GM12801 (cell line): ENCODE measurements around the gene MAPK8.

Source experiments
- CTCF ChIP-seq: IDR thresholded peaks from one replicate; pipeline ENCODE4 v1.5.1; 2011; ENCODE audit warnings: control low read depth; ENCODE audit not compliant: insufficient read length; ENCODE audit errors: extremely low read depth

The MAPK8 gene

GRCh38 chr10:48452879-48453412 is 146.5 kb downstream of the MAPK8 start:
- no peak for TF ChIP-seq CTCF

DNA sequence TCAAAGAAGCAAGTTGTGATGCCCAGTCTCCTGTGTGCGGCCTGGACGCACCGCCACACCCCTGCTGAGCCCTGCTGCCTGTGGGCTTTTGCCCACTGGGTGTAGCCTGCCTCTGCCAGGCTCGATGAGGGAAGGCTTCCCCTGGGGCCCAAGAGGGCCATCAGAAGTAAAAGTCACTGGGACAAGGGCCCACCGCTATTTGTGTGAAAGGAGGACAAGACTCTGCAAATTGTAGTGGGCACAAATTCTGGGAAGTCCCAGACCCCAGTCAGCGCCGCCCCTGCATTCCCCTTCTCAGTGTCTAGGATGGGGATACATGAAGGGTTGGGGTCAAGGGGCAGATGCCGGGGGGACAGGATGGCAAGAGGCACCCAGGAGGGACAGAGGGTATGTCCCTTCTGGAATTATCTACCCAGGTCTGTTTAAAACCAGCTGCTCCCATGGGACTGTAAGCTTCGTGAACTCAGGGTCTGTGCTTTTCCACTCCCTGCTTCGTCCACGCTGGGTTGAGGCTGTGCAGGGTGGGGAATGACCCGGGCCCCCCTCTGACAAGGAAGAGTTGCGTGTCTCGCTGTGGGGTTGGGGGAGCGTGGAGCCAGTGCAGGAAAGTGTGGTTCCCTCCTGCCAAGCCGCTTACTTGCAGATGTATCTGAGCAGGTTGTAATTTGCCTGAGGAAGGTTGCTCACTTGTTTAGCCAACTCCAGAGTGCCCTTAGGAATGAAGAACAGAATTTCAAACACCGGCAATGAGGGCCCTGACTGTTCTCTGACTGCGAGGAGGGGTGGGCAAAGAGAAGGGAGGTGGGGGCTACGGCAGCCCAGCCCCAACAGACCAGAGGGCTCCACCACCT is 147.2 kb downstream of the MAPK8 start:
- no peak for TF ChIP-seq CTCF

DNA sequence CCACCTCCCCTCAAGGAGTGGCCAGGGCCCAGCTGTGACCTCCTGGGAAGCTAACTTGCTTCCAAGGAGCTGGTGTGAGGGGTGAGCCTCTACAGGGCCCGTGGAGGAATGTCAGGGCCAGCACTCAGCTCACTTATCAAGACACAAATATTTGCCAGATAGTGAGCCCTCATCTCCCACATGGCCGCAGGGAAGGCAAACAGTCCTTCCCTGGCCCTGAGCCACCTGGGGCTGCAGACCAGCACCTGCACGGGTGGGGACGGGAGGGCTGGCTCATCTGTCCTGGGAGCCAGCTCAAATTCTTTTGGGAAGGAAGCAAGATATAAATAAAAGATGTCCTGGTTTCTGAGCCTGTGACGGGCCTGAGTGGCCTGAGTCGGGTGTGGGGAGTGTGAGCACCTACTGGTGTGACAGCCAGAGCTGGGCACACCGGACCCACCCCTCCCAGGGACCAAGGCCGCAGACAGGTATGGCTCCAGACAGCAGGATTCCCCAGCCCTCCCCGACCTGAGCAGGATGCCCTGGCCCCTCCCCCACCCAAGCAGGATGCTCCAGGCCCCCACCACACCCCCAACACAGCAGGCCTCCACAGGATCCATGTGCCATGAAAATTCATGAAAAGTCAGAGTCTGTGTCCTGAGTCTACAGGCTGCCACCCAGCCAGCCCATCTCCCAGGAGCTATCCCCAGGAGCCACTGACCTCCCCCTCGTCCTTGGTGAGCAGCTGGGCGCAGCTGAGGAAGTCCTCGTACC is 148.0 kb downstream of the MAPK8 start:
- no peak for TF ChIP-seq CTCF

DNA sequence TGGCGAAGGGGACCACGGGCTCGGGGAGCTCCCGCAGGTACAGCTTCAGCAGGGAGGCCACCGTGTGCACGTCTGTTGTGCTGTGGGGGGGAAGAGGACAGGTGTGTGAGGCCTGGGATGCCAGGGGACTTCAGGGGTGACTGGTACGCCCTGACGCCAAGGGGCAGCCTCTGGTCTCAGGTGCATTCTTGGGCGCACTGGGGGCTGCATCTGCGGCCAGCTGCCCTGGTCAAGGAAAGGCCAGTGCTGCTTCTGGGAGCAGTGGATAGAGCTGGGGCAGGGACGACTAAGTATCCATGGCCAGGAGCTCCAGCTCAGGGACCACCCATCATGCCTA is 148.5 kb downstream of the MAPK8 start:
- TF ChIP-seq CTCF, result no peak

- no peak for TF ChIP-seq CTCF
Measured at GRCh38 chr10:48455392-48456151, 149.1 kb downstream of the MAPK8 start.

GRCh38 chr10:48456361-48456804 is 149.9 kb downstream of the MAPK8 start:
- TF ChIP-seq CTCF, result no peak
